Raji (cell line): ENCODE results near the gene SPOPL.

Experiments
- POLR2A ChIP-seq: IDR thresholded peaks from 2 replicates; pipeline ENCODE4 v1.6.1; 2011; ENCODE audit warnings: low read depth, low read length, control low read depth; ENCODE audit not compliant: insufficient read depth

The SPOPL gene

GRCh38 chr2:138501425-138502254 lies at the start of gene SPOPL:
TSS of gene SPOPL (plus strand) at chr2:138501770. CDS start at chr2:138550217, 48,447 bp downstream.
- TF ChIP-seq POLR2A, result peak; percentile 82

- no peak for TF ChIP-seq POLR2A
Observed at GRCh38 chr2:138452324-138452723, 49.2 kb upstream of the SPOPL start.

GRCh38 chr2:138453815-138454214 lies 47.8 kb upstream of the SPOPL start:
- no peak for TF ChIP-seq POLR2A

GRCh38 chr2:138454761-138455160 lies 46.8 kb upstream of the SPOPL start:
- TF ChIP-seq POLR2A, result no peak

- no peak for TF ChIP-seq POLR2A
Observed at GRCh38 chr2:138455275-138455674, 46.3 kb upstream of the SPOPL start.

- TF ChIP-seq POLR2A, result no peak
Observed at GRCh38 chr2:138455691-138456090, 45.9 kb upstream of the SPOPL start.

GRCh38 chr2:138468617-138469016 lies 33.0 kb upstream of the SPOPL start:
- no peak for TF ChIP-seq POLR2A

GRCh38 chr2:138469411-138469810 lies 32.2 kb upstream of the SPOPL start:
- TF ChIP-seq POLR2A, result no peak

- no peak for TF ChIP-seq POLR2A
Observed at GRCh38 chr2:138470941-138471340, 30.6 kb upstream of the SPOPL start.

GRCh38 chr2:138474100-138474825 lies 27.3 kb upstream of the SPOPL start:
- no peak for TF ChIP-seq POLR2A

GRCh38 chr2:138475277-138475776 lies 26.2 kb upstream of the SPOPL start:
- TF ChIP-seq POLR2A, result no peak

- no peak for TF ChIP-seq POLR2A
Observed at GRCh38 chr2:138476186-138476585, 25.4 kb upstream of the SPOPL start.

- TF ChIP-seq POLR2A, result no peak
Observed at GRCh38 chr2:138476940-138477339, 24.6 kb upstream of the SPOPL start.

- TF ChIP-seq POLR2A, result no peak
Observed at GRCh38 chr2:138485019-138485418, 16.6 kb upstream of the SPOPL start.

- no peak for TF ChIP-seq POLR2A
Observed at GRCh38 chr2:138486363-138487198, 15.0 kb upstream of the SPOPL start.

- no peak for TF ChIP-seq POLR2A
Observed at GRCh38 chr2:138490673-138491494, 10.7 kb upstream of the SPOPL start.
